Transverse colon (tissue), 4 donors: Measurements from ENCODE around the gene OXA1L. TPM values are rescaled to one million over a fixed set of nuclear protein-coding genes. Genes with fewer than 3 reads are reported as not detected.
"Not testable (repeated sequence)": the region's sequence is repeated elsewhere in the genome, so short reads cannot be mapped to it uniquely, and the experiment has no call there.

ENCODE experiments used
- DNase-seq: peaks from one replicate; pipeline ENCODE4 v3.0.0-alpha.2; 2019
- H3K27ac ChIP-seq, 4 donors: fragments of 200-600 bp; sonication (generic); 2 replicates each; pipeline ENCODE4 v1.5.1; 2016 to 2018; ENCODE audit warnings: inconsistent platforms in 4 of 4
- H3K27me3 ChIP-seq: fragments of 200-600 bp; sonication (generic); 2 replicates; pipeline ENCODE4 v1.5.1; 2017; ENCODE audit warnings: inconsistent platforms
- H3K36me3 ChIP-seq, 4 donors: fragments of 200-600 bp; sonication (generic); 2 replicates each; pipeline ENCODE4 v1.5.1; 2017 to 2019; ENCODE audit warnings: inconsistent platforms in 4 of 4
- H3K4me1 ChIP-seq, 4 donors: fragments of 200-600 bp; sonication (generic); 2 replicates each; pipeline ENCODE4 v1.5.1; 2017 to 2020; ENCODE audit warnings: inconsistent platforms in 4 of 4
- H3K4me3 ChIP-seq, 4 donors: fragments of 200-600 bp; sonication (generic); 1 replicate in 1 of 4; 2 replicates in 3 of 4; pipeline versions ENCODE4 v1.5.1 to v1.6.1; 2017 to 2019; ENCODE audit warnings: inconsistent platforms in 4 of 4
- H3K9me3 ChIP-seq, 2 donors: fragments of 200-600 bp; sonication (generic); 2 replicates each; pipeline ENCODE4 v1.5.1; 2017 to 2019; ENCODE audit warnings: inconsistent platforms in 2 of 2
- EP300 ChIP-seq: sonication (generic); formaldehyde crosslinking; IDR thresholded peaks from one replicate; pipeline ENCODE4 v1.6.1; 2017; ENCODE audit warnings: antibody characterized with exemption, low read depth
- POLR2A ChIP-seq: fragments of 450-650 bp; IDR thresholded peaks from one replicate; pipeline ENCODE4 v1.6.1; 2016; ENCODE audit warnings: antibody characterized with exemption, mild to moderate bottlenecking, moderate library complexity
- POLR2AphosphoS5 ChIP-seq, 3 donors: sonication (generic); formaldehyde crosslinking; IDR thresholded peaks; one replicate each; pipeline ENCODE4 v1.6.1; 2016; ENCODE audit warnings: antibody characterized with exemption in 3 of 3
- WGBS, 2 donors: methylation state at CpG; one replicate each; pipeline ENCODE4 v1.1.5; 2018; ENCODE audit warnings: low coverage in 1 of 2; 5-methylcytosine and 5-hydroxymethylcytosine counted together
- in situ Hi-C, 4 donors: fragments of 200-750 bp; cut with MboI; loops; one replicate each; pipeline versions ENCODE4 v1.15.0 to v1.15.1; 2017; ENCODE audit warnings: low sequenced_read_pairs in 3 of 4, low pct_ligation_motif_present in 1 of 4, low pct_unique_long_range_greater_than_20kb in 1 of 4
- intact Hi-C: fragments of 100-400 bp; cut with DNase I; formaldehyde crosslinking; loops from one replicate; pipeline ENCODE4 v1.15.1; 2023; ENCODE audit warnings: low total_unique reads
- total RNA-seq, 4 donors: library from RNA; depleted of rRNA; stranded (reverse); fragments of >200 nt; gene quantifications; one replicate each; pipeline ENCODE4 v1.1.0, GENCODE V29; 2016
- TF ChIP-seq, protein P1 (sequence below), 5 experiments: fragments of 200-600 bp in 3 of 5; fragments of 450-650 bp in 2 of 5; sonication (generic) in 3 of 5; IDR thresholded peaks; 1 replicate in 2 of 5; 2 replicates in 3 of 5; pipeline ENCODE4 v1.5.1; 2016 to 2017; ENCODE audit warnings: antibody characterized with exemption in 5 of 5, inconsistent platforms in 3 of 5, mild to moderate bottlenecking in 2 of 5, moderate library complexity in 1 of 5

Gene OXA1L
- total RNA-seq, 4 donors from 2014 or later: 65.9 to 132 (median 106) TPM

DNA sequence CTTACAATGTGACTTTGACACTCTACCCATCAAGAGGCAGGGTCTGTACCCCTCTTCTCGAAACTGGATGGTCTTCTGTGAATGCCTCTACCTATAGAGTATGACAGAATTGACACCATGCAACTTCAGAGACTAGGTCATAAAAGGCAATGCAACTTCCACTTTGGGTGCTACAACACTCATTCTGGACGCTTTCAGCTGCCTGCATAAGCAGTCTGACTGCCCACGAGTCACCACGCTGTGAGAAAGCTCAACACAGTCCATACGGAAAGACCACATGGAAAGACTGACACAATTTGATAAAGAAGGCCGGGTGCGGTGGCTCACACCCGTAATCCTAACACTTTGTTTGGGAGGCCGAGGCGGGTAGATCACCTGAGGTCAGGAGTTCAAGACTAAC, 33.9 kb downstream of the OXA1L start:
- H3K4me3 ChIP-seq: no peak overlapping the region
- no peaks in the 10 kb centered on the region for H3K27me3 ChIP-seq
- H3K27ac ChIP-seq: no peak overlapping the region
- in situ Hi-C loops: no loop called here
- no peaks in the 10 kb centered on the region for H3K9me3 ChIP-seq
- DNase-seq: no peak
- intact Hi-C loops: no loop called here
- TF ChIP-seq, protein P1, sequence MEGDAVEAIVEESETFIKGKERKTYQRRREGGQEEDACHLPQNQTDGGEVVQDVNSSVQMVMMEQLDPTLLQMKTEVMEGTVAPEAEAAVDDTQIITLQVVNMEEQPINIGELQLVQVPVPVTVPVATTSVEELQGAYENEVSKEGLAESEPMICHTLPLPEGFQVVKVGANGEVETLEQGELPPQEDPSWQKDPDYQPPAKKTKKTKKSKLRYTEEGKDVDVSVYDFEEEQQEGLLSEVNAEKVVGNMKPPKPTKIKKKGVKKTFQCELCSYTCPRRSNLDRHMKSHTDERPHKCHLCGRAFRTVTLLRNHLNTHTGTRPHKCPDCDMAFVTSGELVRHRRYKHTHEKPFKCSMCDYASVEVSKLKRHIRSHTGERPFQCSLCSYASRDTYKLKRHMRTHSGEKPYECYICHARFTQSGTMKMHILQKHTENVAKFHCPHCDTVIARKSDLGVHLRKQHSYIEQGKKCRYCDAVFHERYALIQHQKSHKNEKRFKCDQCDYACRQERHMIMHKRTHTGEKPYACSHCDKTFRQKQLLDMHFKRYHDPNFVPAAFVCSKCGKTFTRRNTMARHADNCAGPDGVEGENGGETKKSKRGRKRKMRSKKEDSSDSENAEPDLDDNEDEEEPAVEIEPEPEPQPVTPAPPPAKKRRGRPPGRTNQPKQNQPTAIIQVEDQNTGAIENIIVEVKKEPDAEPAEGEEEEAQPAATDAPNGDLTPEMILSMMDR (IDR thresholded peaks at IDR 0.05): no peak
- no peak for TF ChIP-seq EP300
- TF ChIP-seq POLR2A: no peak
- TF ChIP-seq POLR2AphosphoS5 (IDR thresholded peaks at IDR 0.05): no peak
- WGBS, 2 donors: 87 to 91% methylated on average over 7 to 10 of the region's 10 CpGs
- no peaks in the 10 kb centered on the region for H3K36me3 ChIP-seq
- no peaks in the 10 kb centered on the region for H3K4me1 ChIP-seq

DNA sequence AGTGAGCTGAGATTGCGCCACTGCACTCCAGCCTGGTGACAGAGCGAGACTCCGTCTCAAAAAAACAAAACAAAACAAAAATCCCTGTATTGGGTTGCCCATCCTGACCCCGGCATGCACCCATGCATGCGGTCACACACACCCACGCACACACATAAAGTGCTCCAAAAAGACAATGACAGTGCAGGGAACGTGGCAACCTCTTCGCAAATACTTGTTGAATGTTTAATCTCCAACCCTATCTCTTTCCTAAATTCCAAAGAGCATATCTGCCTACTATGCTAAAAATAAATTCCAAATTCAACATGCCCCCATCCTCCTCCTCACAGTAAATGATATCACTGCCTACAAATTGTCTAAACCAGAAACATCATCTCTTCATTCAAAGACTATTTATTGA, 35.2 kb downstream of the OXA1L start:
- WGBS, 2 donors: 82 to 84% methylated on average over 8 of the region's 8 CpGs
- no peak for TF ChIP-seq POLR2A
- no peak for TF ChIP-seq POLR2AphosphoS5 (IDR thresholded peaks at IDR 0.05)
- no peak for TF ChIP-seq EP300
- TF ChIP-seq, protein P1 (IDR thresholded peaks at IDR 0.05): no peak
- intact Hi-C loops (no loop called here), in situ Hi-C loops (no loop called here)
- H3K36me3 ChIP-seq: no peaks in the 10 kb centered on the region
- H3K27me3 ChIP-seq: no peaks in the 10 kb centered on the region
- H3K4me1 ChIP-seq: no peaks in the 10 kb centered on the region
- no peak overlapping the region for H3K4me3 ChIP-seq
- H3K9me3 ChIP-seq: no peaks in the 10 kb centered on the region
- DNase-seq: no peak
- no peak overlapping the region for H3K27ac ChIP-seq

DNA sequence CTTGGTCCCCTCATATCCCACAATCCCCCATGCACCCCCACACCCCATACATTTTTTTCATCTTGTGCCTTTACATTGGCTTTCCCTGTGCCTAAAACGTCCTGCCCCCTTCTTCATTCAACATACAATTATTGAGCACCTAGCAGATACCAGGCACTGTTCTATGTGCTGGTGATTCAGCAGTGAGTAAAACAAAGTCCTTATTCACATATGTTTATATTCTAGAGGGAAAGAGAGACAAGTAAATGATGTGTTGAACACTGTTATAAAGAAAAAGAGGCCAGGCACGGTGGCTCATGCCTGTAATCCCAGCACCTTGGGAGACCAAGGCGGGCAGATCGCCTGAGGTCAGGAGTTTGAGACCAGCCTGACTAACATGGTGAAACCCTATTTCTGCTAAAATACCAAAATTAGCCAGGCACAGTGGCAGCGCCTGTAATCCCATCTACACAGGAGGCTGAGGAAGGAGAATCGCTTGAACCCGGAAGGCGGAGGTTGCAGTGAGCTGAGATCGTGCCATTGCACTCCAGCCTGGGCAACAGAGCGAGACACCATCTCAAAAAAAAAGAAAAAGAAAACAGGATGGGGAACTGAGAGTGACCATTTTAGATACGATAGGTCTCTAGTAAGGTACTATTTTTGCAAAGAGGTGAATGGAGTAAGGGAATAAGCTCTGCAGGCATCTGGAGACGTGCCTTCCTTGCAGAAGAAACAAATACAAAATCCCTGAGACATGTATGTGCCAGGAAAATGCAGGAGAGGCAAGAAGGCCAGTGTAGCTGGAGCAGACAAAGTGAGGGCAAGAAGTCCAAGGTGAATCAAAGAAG, 36.6 kb downstream of the OXA1L start:
- no peak for DNase-seq
- H3K9me3 ChIP-seq: no peaks in the 10 kb centered on the region
- H3K4me3 ChIP-seq: no peak overlapping the region
- in situ Hi-C loops: no loop called here
- no peaks in the 10 kb centered on the region for H3K27me3 ChIP-seq
- H3K27ac ChIP-seq: no peak overlapping the region
- intact Hi-C loops: no loop called here
- peaks cover 0 to 3% (median 0%) of the 10 kb centered on the region in 4 donors for H3K4me1 ChIP-seq
- H3K36me3 ChIP-seq: no peaks in the 10 kb centered on the region
- TF ChIP-seq POLR2A: no peak
- no peak for TF ChIP-seq POLR2AphosphoS5 (IDR thresholded peaks at IDR 0.05)
- TF ChIP-seq, protein P1 (IDR thresholded peaks at IDR 0.05): no peak
- no peak for TF ChIP-seq EP300
- WGBS, 2 donors: 70 to 81% methylated on average over 12 of the region's 12 CpGs

DNA sequence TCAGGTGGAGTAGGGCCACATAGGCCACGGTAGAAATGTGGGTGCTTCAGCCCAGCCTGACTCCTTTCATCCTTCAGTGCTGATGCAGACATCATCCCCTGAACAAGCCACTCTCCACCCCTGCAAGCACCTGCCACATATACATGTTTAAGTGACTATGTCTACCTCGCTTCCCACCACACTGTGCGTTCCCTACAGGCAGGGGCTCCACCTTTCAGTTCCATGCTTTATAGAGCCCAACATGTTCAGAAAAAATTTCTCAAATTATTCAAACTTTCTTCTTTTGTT, 37.1 kb downstream of the OXA1L start:
- Histone ChIP-seq H3K9me3 (no peaks in the 10 kb centered on the region), H3K4me3 (no peak overlapping the region), H3K27me3 (no peaks in the 10 kb centered on the region), H3K4me1 (peaks cover 0 to 8% (median 0%) of the 10 kb centered on the region in 4 donors), H3K36me3 (no peaks in the 10 kb centered on the region), H3K27ac (no peak overlapping the region)
- in situ Hi-C loops (no loop called here), intact Hi-C loops (no loop called here)
- DNase-seq: no peak
- TF ChIP-seq POLR2AphosphoS5 (IDR thresholded peaks at IDR 0.05) (no peak), POLR2A (no peak), EP300 (no peak)
- TF ChIP-seq, protein P1 (IDR thresholded peaks at IDR 0.05): no peak
- 83% methylated on average over 2 to 3 of the region's 3 CpGs for WGBS, 2 donors

DNA sequence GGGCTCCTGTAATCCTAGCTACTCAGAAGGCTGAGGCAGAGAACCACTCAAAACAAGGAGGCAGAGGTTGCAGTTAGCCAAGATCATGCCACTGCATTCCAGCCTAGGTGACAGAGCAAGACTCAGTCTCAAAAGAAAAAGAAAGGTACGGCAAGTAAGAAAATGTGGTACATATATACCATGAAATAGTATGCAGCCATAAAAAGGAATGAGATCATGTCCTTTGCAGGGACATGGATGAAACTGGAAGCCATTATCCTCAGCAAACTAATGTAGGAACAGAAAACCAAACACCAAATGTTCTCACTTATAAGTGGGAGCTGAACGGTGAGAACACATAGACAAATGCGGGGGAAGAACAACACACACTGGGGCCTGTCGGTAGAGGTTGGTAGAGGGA, 38.7 kb downstream of the OXA1L start:
- H3K4me1 ChIP-seq, H3K27me3 ChIP-seq, intact Hi-C loops, H3K9me3 ChIP-seq, in situ Hi-C loops, DNase-seq, H3K4me3 ChIP-seq, H3K36me3 ChIP-seq, H3K27ac ChIP-seq: not testable (repeated sequence)
- 88 to 95% methylated on average over 4 of the region's 4 CpGs for WGBS, 2 donors
